ENCODE results near the gene PCYOX1L. TPM values are rescaled to one million over a fixed set of nuclear protein-coding genes. Genes with fewer than 3 reads are reported as not detected.

The PCYOX1L gene
- total and polyA plus RNA-seq, 2 of the 8 experiments (the other 6 are each of a cell fraction or from before 2014, with no cell fraction given): 6.8 to 17.2 TPM

- no peak overlapping the region for H2BK120ac ChIP-seq (replicated peaks; ENCODE audit: low read depth, low read length)
- H3K27me3 ChIP-seq (replicated peaks in 1 of 4; ENCODE audit: control insufficient read depth in 3 of 4, extremely low read depth in 1 of 4, insufficient read depth in 3 of 4, low read length in 3 of 4): no peaks in the 10 kb centered on the region
- H2BK15ac ChIP-seq (ENCODE audit: low read length): no peak overlapping the region; the same call in 1 of the 2 replicates
- no peak overlapping the region; the same call in 1 of the 2 replicates for H2BK12ac ChIP-seq (ENCODE audit: low read depth, low read length)
- no peak overlapping the region for H3K4me2 ChIP-seq (ENCODE audit: insufficient read depth in 1 of 2, low read depth in 2 of 2, low read length in 2 of 2)
- H3K79me2 ChIP-seq (ENCODE audit: control insufficient read depth in 1 of 2, insufficient read depth in 2 of 2, low read length in 2 of 2): no peaks in the 10 kb centered on the region
- FAIRE-seq: no peak
- peaks cover 0 to 10% (median 3%) of the 10 kb centered on the region in 4 experiments; a peak in 4 of 7 replicates for H3K4me1 ChIP-seq (replicated peaks in 1 of 4; ENCODE audit: control insufficient read depth in 3 of 4, insufficient read depth in 4 of 4, low read length in 3 of 4)
- DNase-seq (ENCODE audit: low read depth in 1 of 2, low spot score in 2 of 2): no peak
- no peak overlapping the region for H2AFZ ChIP-seq (ENCODE audit: low read length)
- H4K20me1 ChIP-seq (replicated peaks in 1 of 2; ENCODE audit: control insufficient read depth in 1 of 2, insufficient read depth in 2 of 2, low read length in 2 of 2): no peaks in the 10 kb centered on the region
- H3K27ac ChIP-seq (ENCODE audit: low read depth, low read length): no peak overlapping the region
- H4K8ac ChIP-seq (ENCODE audit: extremely low read depth, insufficient read depth, low read length): no peak overlapping the region
- H3K23me2 ChIP-seq (ENCODE audit: low read depth, low read length): no peaks in the 10 kb centered on the region
- no peak overlapping the region for H3K4ac ChIP-seq (replicated peaks; ENCODE audit: insufficient read length, low read depth, low read length)
- no peak overlapping the region for H3K18ac ChIP-seq (ENCODE audit: extremely low read depth, low read length)
- H3K23ac ChIP-seq (ENCODE audit: insufficient read length): no peak overlapping the region
- no peaks in the 10 kb centered on the region for H3K79me1 ChIP-seq (ENCODE audit: low read depth, low read length)
- no peak for TF ChIP-seq TAF7 (optimal IDR thresholded peaks at IDR 0.05; ENCODE audit: borderline replicate concordance, low read depth, low read length)
- TF ChIP-seq CBX5 (IDR thresholded peaks at IDR 0.05; ENCODE audit: low read depth, low read length): no peak
- TF ChIP-seq ATF2 (IDR thresholded peaks at IDR 0.05; ENCODE audit: low read length): no peak
- TF ChIP-seq TCF12 (IDR thresholded peaks at IDR 0.05; ENCODE audit: low read depth, low read length): no peak
- no peak for TF ChIP-seq KDM4A (IDR thresholded peaks at IDR 0.05; ENCODE audit: low read depth, low read length, severe bottlenecking)
- TF ChIP-seq SIRT6 (IDR thresholded peaks at IDR 0.05; ENCODE audit: low read length): no peak
- no peak for TF ChIP-seq E2F6 (IDR thresholded peaks at IDR 0.05)
- no peak for TF ChIP-seq ASH2L (IDR thresholded peaks at IDR 0.05; ENCODE audit: low read length)
- TF ChIP-seq EGR1 (IDR thresholded peaks at IDR 0.05; ENCODE audit: borderline replicate concordance, low read depth, low read length): no peak
- TF ChIP-seq MAFK (IDR thresholded peaks at IDR 0.05; ENCODE audit: low read depth, low read length): no peak
- TF ChIP-seq NRF1 (IDR thresholded peaks at IDR 0.05; ENCODE audit: low read depth, low read length): no peak
- no peak overlapping the region for H3K56ac ChIP-seq (replicated peaks; ENCODE audit: insufficient read length, low read depth, low read length)
- no peak overlapping the region for H4K5ac ChIP-seq (ENCODE audit: insufficient read length, low read depth, low read length)
- 82% methylated on average over 15 of the region's 15 CpGs; no CpG with 5 or more reads in 1 of the 2 experiments for WGBS, 2 experiments (ENCODE audit: extremely low coverage in 1 of 2, insufficient coverage in 1 of 2, insufficient read length in 1 of 2, insufficient replicate concordance in 2 of 2, low coverage in 1 of 2, low lambda C conversion rate in 2 of 2, missing lambda C conversion rate in 1 of 2)
- no peaks in the 10 kb centered on the region for H3K36me3 ChIP-seq (ENCODE audit: control insufficient read depth in 2 of 4, insufficient read depth in 4 of 4, low read length in 3 of 4)
- no peak overlapping the region for H4K91ac ChIP-seq (replicated peaks; ENCODE audit: insufficient read length, low read length)
- no peak overlapping the region for H2BK5ac ChIP-seq (ENCODE audit: low read depth, low read length)
- no peak overlapping the region for H2AK5ac ChIP-seq (ENCODE audit: low read depth, low read length)
- H3K4me3 ChIP-seq (ENCODE audit: extremely low read depth in 1 of 4, insufficient read depth in 2 of 4, low read depth in 3 of 4, low read length in 4 of 4): no peak overlapping the region
- H3K14ac ChIP-seq (ENCODE audit: insufficient read length): no peak overlapping the region
- POLR2A ChIA-PET (ENCODE audit: partially characterized antibody): interaction anchor here (1.0 kb wide), 2 partner anchors 9 to 65 kb away, joined by 3 to 4 read pairs; partner anchors contain the start of gene GRPEL2
- H3K9me3 ChIP-seq (ENCODE audit: insufficient read depth in 2 of 2, low read depth in 1 of 2, low read length in 1 of 2): no peaks in the 10 kb centered on the region
- H3K9ac ChIP-seq (replicated peaks in 1 of 4; ENCODE audit: extremely low read depth in 1 of 4, low read depth in 3 of 4, low read length in 3 of 4): no peak overlapping the region
- CTCF ChIA-PET (ENCODE audit: partially characterized antibody): interaction anchor here (0.5 to 15.4 kb wide), 12 partner anchors 9 to 552 kb away, joined by 3 to 315 read pairs (median 5); partner anchors contain the start of genes ABLIM3 and IL17B
- no peak overlapping the region for H2BK20ac ChIP-seq (ENCODE audit: low read length)
Observed at GRCh38 chr5:149410721-149411432, 53.0 kb downstream of the PCYOX1L start.
